ENCODE results near the gene MPEG1.

DNA sequence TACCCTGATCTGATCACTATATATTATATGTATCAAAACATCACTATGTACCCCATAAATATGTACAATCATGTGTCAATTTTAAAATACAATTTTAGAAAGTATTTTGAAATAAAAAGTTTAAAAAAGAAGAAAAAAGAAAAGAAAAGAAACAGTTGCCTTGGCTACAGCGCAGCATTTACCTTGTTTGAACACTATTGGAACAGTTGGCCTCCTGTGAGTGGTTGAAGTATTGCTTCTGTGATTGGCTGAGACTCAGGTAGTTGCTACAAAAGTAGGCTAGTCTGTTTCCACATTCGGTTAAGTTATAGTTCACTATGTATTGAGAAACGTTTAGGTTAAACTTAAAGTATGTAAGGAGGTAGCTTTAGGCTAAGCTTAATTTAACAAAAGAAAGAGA is 48.7 kb downstream of the MPEG1 start:
- TF ChIP-seq POLR2AphosphoS5 (IDR thresholded peaks at IDR 0.05) (no peak), EP300 (IDR thresholded peaks at IDR 0.05) (no peak), POLR2A (IDR thresholded peaks at IDR 0.05) (no peak)
- TF ChIP-seq, protein P1, sequence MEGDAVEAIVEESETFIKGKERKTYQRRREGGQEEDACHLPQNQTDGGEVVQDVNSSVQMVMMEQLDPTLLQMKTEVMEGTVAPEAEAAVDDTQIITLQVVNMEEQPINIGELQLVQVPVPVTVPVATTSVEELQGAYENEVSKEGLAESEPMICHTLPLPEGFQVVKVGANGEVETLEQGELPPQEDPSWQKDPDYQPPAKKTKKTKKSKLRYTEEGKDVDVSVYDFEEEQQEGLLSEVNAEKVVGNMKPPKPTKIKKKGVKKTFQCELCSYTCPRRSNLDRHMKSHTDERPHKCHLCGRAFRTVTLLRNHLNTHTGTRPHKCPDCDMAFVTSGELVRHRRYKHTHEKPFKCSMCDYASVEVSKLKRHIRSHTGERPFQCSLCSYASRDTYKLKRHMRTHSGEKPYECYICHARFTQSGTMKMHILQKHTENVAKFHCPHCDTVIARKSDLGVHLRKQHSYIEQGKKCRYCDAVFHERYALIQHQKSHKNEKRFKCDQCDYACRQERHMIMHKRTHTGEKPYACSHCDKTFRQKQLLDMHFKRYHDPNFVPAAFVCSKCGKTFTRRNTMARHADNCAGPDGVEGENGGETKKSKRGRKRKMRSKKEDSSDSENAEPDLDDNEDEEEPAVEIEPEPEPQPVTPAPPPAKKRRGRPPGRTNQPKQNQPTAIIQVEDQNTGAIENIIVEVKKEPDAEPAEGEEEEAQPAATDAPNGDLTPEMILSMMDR (IDR thresholded peaks at IDR 0.05): no peak
